Activated CD4-positive, alpha-beta T cell treated with anti-CD3 and anti-CD28 coated beads, Interleukin-2, amount 50 U/mL, for 16 hours (primary cell): Measurements from ENCODE around the gene PPIG.
"Not testable (repeated sequence)": the region's sequence is repeated elsewhere in the genome, so short reads cannot be mapped to it uniquely, and the experiment has no call there.

Experiments used
- DNase-seq: peaks from one replicate; pipeline ENCODE4 v3.0.0-alpha.2; 2020

Gene PPIG

GRCh38 chr2:169584005-169584877, at the start of gene PPIG:
PPIG (plus strand) TSS chr2:169584351; CDS start chr2:169604042, 19,691 bp downstream.
- peak; percentile 90 for DNase-seq

GRCh38 chr2:169539460-169539859, 44.7 kb upstream of the PPIG start:
- not testable (repeated sequence) for DNase-seq

- DNase-seq = no peak
Observed at GRCh38 chr2:169540146-169540545, 44.0 kb upstream of the PPIG start.

GRCh38 chr2:169542433-169542832, 41.7 kb upstream of the PPIG start:
- DNase-seq = no peak

- peak; percentile 26 for DNase-seq
Observed at GRCh38 chr2:169546756-169547155, 37.4 kb upstream of the PPIG start.

GRCh38 chr2:169561364-169561763, 22.8 kb upstream of the PPIG start:
- DNase-seq = no peak

GRCh38 chr2:169562084-169562483, 22.1 kb upstream of the PPIG start:
- not testable (repeated sequence) for DNase-seq

GRCh38 chr2:169562519-169562918, 21.6 kb upstream of the PPIG start:
- no peak for DNase-seq

- no peak for DNase-seq
Observed at GRCh38 chr2:169565686-169566085, 18.5 kb upstream of the PPIG start.

- DNase-seq = no peak
Observed at GRCh38 chr2:169569948-169570347, 14.2 kb upstream of the PPIG start.

GRCh38 chr2:169570752-169571151, 13.4 kb upstream of the PPIG start:
- not testable (repeated sequence) for DNase-seq

- no peak for DNase-seq
Observed at GRCh38 chr2:169571571-169571970, 12.6 kb upstream of the PPIG start.

GRCh38 chr2:169572189-169572588, 12.0 kb upstream of the PPIG start:
- no peak for DNase-seq

GRCh38 chr2:169572821-169573159, 11.4 kb upstream of the PPIG start:
- DNase-seq = no peak

- peak; percentile 96 for DNase-seq
Observed at GRCh38 chr2:169573160-169573973, 10.8 kb upstream of the PPIG start, which contains the start of gene FASTKD1. FASTKD1 (minus strand) TSS chr2:169573865; CDS start chr2:169572029, 1,836 bp downstream.

GRCh38 chr2:169573974-169574299, 10.2 kb upstream of the PPIG start:
- DNase-seq = no peak

- not testable (repeated sequence) for DNase-seq
Observed at GRCh38 chr2:169574539-169574938, 9.6 kb upstream of the PPIG start.

GRCh38 chr2:169575264-169575663, 8.9 kb upstream of the PPIG start:
- not testable (repeated sequence) for DNase-seq

GRCh38 chr2:169579044-169579443, 5.1 kb upstream of the PPIG start:
- DNase-seq = no peak

- not testable (repeated sequence) for DNase-seq
Observed at GRCh38 chr2:169582552-169583266, 1.4 kb upstream of the PPIG start.

GRCh38 chr2:169583518-169583917, 633 bp upstream of the PPIG start:
- no peak for DNase-seq

GRCh38 chr2:169585673-169586072, 1.5 kb downstream of the PPIG start:
- DNase-seq = no peak

- DNase-seq = no peak
Observed at GRCh38 chr2:169590804-169591203, 6.7 kb downstream of the PPIG start.
